ENCODE measurements around the gene RELA.

GRCh38 chr11:65629579-65629978 is 33.1 kb downstream of the RELA start:
- TF ChIP-seq FOXM1 (IDR thresholded peaks at IDR 0.05; ENCODE audit: low read depth) (no peak), CTCF (IDR thresholded peaks at IDR 0.05) (no peak), GABPA (IDR thresholded peaks at IDR 0.05; ENCODE audit: low read depth) (no peak), GATA2 (CRISPR knock-in tag; IDR thresholded peaks at IDR 0.05) (no peak), MAX (IDR thresholded peaks at IDR 0.05; ENCODE audit: low read depth) (no peak), IRF3 (IDR thresholded peaks at IDR 0.05; ENCODE audit: low read depth, low read length) (no peak), RXRA (IDR thresholded peaks at IDR 0.05; ENCODE audit: borderline replicate concordance, low read depth) (no peak), CHD2 (IDR thresholded peaks at IDR 0.05; ENCODE audit: low read length, partially characterized antibody) (no peak), TAF1 (IDR thresholded peaks at IDR 0.05; ENCODE audit: borderline replicate concordance, low read depth, low read length) (no peak), SIN3A (IDR thresholded peaks at IDR 0.05; ENCODE audit: borderline replicate concordance, low read depth, low read length) (no peak), MXI1 (IDR thresholded peaks at IDR 0.05; ENCODE audit: low read depth, low read length) (no peak)
